GM12891 (cell line): ENCODE measurements around the gene FILIP1L.

Experiments used
- PAX5 ChIP-seq: IDR thresholded peaks from 2 replicates; pipeline ENCODE4 v1.6.1; 2011; ENCODE audit warnings: low read length, moderate library complexity, mild to moderate bottlenecking; ENCODE audit not compliant: insufficient read depth, severe bottlenecking
- POLR2A ChIP-seq: IDR thresholded peaks from 2 replicates; pipeline ENCODE4 v1.6.1; 2011; ENCODE audit warnings: low read depth, low read length, control low read depth
- POLR2AphosphoS5 ChIP-seq: IDR thresholded peaks from 2 replicates; pipeline ENCODE4 v1.6.1; 2011; ENCODE audit warnings: low read depth, low read length, control low read depth
- POU2F2 ChIP-seq: IDR thresholded peaks from 2 replicates; pipeline ENCODE4 v1.6.1; 2011; ENCODE audit warnings: low read depth, mild to moderate bottlenecking, control low read depth, low read length, moderate library complexity
- SPI1 ChIP-seq: IDR thresholded peaks from 2 replicates; pipeline ENCODE4 v1.6.1; 2011; ENCODE audit warnings: low read depth, low read length, control low read depth
- TAF1 ChIP-seq: IDR thresholded peaks from 2 replicates; pipeline ENCODE4 v1.6.1; 2011; ENCODE audit warnings: low read depth, low read length, control low read depth

DNA sequence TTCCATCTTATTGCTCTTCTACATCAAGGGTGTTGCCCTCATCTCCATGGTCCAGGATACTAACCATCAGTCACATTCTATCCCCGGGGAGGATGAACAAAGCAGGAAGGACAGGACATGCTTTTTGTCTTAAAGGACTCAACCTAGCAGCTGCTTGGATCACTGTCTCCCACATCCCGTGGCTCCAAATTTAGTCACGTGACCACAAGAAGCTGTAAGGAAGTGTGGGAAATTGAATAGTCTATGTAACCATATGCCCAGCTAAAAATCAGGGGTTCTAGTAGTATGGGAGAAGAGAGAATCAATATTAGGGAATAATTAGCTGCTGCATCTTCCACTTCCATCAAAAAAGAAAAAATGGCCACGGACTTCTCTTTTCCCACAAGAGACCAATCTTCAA, 314.9 kb downstream of the FILIP1L start:
- TF ChIP-seq SPI1 (no peak), POLR2A (no peak), POLR2AphosphoS5 (no peak), TAF1 (no peak), PAX5 (no peak), POU2F2 (no peak)
